ENCODE measurements around the gene SMYD4. TPM values are rescaled to one million over a fixed set of nuclear protein-coding genes. Genes with fewer than 3 reads are reported as not detected.
A peak's percentile ranks its signal among the peaks of the same experiment; 100 is the strongest.
"Not testable (repeated sequence)": the region's sequence is repeated elsewhere in the genome, so short reads cannot be mapped to it uniquely, and the experiment has no call there.

SMYD4 gene
- total RNA-seq, 1 donor = 10.7 TPM

GRCh38 chr17:1860978-1861377 lies 31.3 kb upstream of the SMYD4 start:
- no peak for DNase-seq (ENCODE audit: low read depth)
- no peak overlapping the region for H3K4me3 ChIP-seq (ENCODE audit: low read depth, low read length)
- no peak for TF ChIP-seq CTCF (IDR thresholded peaks at IDR 0.05; ENCODE audit: insufficient read depth, low read length)

- not testable (repeated sequence) for DNase-seq (ENCODE audit: low read depth); H3K4me3 ChIP-seq (ENCODE audit: low read depth, low read length)
These were observed 26.8 kb upstream of the SMYD4 start for GRCh38 chr17:1856462-1856861.

GRCh38 chr17:1853698-1854097 lies 24.0 kb upstream of the SMYD4 start:
- DNase-seq (ENCODE audit: low read depth) = no peak
- no peak for TF ChIP-seq CTCF (IDR thresholded peaks at IDR 0.05; ENCODE audit: insufficient read depth, low read length)
- H3K4me3 ChIP-seq (ENCODE audit: low read depth, low read length) = no peak overlapping the region

- TF ChIP-seq CTCF (IDR thresholded peaks at IDR 0.05; ENCODE audit: insufficient read depth, low read length) = no peak
- no peak for DNase-seq (ENCODE audit: low read depth)
These were observed 22.6 kb upstream of the SMYD4 start for GRCh38 chr17:1852327-1852726.

GRCh38 chr17:1847191-1847590 lies 17.5 kb upstream of the SMYD4 start:
- no peak overlapping the region for H3K4me3 ChIP-seq (ENCODE audit: low read depth, low read length)
- peak; percentile 8 for DNase-seq (ENCODE audit: low read depth)
- TF ChIP-seq CTCF (IDR thresholded peaks at IDR 0.05; ENCODE audit: insufficient read depth, low read length) = no peak

More at GRCh38 chr17:1852327-1852726, 22.6 kb upstream of the SMYD4 start:
- no peak overlapping the region for H3K4me3 ChIP-seq (ENCODE audit: low read depth, low read length)

GRCh38 chr17:1843947-1844346 lies 14.2 kb upstream of the SMYD4 start:
- DNase-seq (ENCODE audit: low read depth) = no peak
- H3K4me3 ChIP-seq (ENCODE audit: low read depth, low read length) = no peak overlapping the region
- no peak for TF ChIP-seq CTCF (IDR thresholded peaks at IDR 0.05; ENCODE audit: insufficient read depth, low read length)

GRCh38 chr17:1839516-1839915 lies 9.8 kb upstream of the SMYD4 start:
- no peak for TF ChIP-seq CTCF (IDR thresholded peaks at IDR 0.05; ENCODE audit: insufficient read depth, low read length)
- DNase-seq (ENCODE audit: low read depth) = no peak
- H3K4me3 ChIP-seq (ENCODE audit: low read depth, low read length) = no peak overlapping the region
